Ammon's horn (tissue), 1 donor: Measurements from ENCODE around the gene HOXC4.
A peak's percentile ranks its signal among the peaks of the same experiment; 100 is the strongest.
"Not testable (repeated sequence)": the region's sequence is repeated elsewhere in the genome, so short reads cannot be mapped to it uniquely, and the experiment has no call there.

Experiments used
- DNase-seq: peaks from one replicate; pipeline ENCODE4 v3.0.0-alpha.2; 2016; ENCODE audit warnings: low spot score

The HOXC4 gene

DNA sequence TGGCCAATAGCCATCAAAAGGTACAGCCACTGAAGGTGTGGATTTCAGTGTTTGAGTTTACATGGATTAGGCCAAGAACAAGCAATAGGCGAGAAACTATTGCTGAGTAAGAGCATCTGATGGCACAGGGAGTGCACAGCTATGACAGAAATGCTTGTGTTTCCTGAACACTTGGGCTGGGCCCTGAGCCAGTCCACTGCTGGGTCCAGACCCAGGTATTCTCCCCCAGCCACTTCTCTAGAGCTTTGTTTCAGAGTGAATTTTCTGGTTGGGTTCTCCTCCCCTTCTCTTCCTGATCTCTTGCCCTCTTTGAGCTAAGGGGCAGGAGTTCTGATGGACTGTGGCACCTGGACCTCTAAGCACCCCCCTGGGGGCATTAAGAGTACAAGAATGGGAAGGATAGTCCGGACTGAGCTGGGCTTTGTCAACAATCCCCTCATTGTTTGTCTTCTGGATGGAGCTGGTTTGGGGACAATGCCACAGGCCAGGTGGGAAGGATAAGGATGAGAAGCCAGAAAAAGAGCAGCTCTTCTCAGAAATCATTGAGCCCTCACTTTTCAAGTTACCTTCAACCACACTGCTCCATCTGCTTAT, 12.4 kb upstream of the HOXC4 start:
- DNase-seq = no peak

DNA sequence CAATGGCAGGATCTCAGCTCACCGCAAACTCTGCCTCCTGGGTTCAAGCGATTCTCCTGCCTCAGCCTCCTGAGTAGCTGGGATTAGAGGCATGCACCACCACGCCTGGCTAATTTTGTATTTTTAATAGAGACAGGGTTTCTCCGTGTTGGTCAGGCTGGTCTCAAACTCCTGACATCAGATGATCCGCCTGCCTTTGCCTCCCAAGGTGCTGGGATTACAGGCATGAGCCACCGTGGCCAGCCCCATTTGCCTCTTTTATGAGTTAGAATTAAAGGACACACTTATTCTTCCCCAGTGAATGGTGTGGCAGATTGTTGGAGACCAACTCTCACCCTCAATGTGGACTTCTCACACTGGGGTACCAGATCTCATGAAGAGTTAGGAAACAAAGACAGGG, 11.6 kb upstream of the HOXC4 start:
- not testable (repeated sequence) for DNase-seq

- no peak for DNase-seq
Observed at GRCh38 chr12:54042970-54043853, 10.4 kb upstream of the HOXC4 start.

- no peak for DNase-seq
Observed at GRCh38 chr12:54044425-54045103, 9.1 kb upstream of the HOXC4 start.

GRCh38 chr12:54045401-54045800, 8.2 kb upstream of the HOXC4 start:
- no peak for DNase-seq

- no peak for DNase-seq
Observed at GRCh38 chr12:54045868-54046521, 7.6 kb upstream of the HOXC4 start.

DNA sequence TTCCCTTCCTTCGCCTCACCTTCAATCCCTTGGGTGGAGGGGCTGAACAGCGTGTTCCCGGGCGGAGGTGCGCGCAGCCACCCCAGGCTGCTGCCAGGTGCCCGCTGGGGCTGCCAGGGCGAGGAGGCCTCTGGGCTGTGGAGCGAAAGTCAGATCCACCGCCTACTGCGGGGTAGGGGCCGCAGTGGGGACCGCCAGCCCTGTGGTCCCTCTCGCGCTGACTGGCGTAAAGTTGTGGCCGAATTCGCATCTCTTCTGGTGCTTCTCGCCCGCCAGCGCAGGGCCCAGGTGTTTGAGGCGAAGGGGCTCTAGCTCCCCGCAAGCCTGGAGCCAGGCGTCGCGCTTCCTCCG, 6.9 kb upstream of the HOXC4 start:
- DNase-seq = no peak

DNA sequence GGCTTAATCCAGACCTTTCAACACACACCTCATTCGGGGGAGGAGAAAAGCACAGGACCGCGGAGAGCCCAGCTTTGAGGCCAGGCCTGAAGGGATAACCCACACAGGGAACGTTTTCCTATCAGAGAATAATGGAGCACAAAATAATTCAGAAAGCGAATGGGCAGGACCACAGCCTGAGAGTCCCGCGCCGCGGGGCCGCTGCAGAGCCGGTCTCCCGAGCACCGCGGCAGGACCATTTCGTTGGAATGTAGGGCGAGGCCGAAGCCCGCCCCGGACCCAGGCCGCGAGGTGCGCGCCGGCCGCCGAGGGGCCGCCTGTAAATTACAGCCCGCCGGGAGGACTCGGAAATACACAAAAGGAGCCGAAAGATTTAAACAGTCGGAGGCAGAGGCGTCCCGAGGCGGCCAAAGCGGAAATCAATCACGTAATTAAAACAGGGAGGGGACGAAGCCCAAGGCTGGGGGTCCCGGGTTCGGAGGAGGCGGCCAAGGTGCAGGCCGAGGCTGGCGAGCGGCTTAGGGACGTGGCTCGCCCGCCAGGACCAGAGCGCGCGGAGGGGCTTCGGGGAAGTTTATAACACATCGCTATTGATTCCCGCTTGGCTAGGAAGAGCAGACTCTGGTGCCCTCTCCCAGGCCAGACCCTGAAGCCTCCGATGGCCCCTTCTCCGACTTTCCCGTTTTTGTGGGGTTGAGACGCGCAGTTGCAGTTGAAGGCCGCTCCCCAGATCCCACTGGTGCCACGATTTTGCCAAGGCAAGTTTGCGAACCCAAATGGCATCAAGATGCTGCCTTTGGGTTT, 6.3 kb upstream of the HOXC4 start:
- no peak for DNase-seq

DNA sequence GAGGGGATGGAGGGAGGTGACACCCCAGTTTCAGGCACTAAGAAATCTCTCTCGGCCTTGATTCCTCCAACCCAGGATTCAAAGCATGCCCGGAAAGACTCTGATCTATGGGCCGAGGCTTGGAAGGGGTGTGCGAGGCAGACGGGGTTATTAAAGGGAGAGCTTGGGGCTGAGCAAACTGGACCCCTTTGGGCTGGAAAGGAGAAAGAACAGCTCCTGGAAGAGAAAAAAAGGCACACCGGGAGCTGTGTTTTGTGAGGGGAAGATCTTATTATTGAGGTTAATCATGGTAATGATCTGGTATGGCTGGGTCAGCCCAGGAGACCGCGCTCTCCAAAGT, 5.7 kb upstream of the HOXC4 start:
- no peak for DNase-seq

DNA sequence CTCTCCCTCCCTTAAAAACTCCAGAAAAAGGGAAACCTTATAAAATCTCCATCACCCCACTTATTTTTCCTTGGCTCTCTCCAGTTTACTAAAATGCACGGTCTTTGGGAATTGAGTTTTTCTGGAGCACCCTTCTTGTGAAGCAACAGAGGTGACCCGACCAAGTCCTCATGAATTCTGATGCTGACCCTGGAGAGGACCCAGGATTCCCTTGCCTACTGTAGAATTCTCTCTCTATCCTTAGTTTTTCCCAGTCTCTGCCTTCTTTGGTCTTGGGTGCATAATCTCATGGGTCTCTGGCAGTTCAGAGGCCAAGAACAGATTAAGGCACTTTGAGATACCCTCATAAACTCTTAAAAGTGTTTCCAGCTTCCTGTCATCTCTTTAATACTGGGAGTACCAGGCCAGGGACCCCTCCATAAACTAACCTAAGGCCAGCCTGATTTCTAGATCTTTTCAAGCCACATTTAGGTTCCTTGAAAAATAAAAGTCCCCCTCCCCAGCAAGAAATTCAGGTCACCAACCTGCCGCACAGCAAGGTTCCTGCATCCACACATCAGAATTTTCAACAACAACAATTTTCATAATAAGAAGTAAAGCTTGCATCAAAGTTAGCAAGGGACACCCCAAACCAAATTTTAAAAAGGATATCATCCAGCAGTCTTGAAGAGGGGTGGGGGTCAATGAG, 5.1 kb upstream of the HOXC4 start:
- no peak for DNase-seq

DNA sequence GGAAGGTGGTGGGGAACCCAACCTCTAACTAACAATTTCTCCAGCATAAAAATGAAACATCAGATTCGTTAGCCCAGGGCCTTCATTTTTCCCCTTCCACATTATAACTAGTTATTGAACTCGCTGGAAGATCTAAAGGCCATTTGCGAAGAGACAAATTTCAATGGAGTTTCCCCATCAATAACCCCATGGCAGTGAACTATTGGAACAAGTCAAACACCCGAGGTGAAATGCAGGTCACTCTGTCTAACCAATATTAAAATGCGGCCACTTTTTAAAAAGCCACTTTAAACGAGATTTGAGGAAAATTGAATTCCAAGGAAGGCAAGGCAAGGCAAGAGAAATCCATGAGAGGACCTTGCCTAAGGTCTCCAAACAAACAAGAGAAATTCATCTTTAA, 4.5 kb upstream of the HOXC4 start:
- DNase-seq = no peak

DNA sequence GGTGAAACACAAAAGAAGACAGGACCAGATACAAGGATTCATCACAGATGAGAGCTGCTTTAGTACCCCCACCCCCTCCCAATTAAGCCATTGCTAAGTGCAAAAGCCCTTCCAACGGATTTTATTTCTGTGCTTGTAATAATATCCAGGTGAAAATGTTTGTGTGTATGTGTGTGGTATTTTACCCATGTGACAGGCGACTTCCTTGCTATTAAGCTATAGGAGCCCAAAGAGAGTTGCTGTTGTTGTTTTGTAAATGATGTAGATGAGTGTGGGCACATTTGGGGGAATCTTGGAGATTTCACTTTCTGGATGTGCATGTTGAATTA, 3.2 kb upstream of the HOXC4 start:
- no peak for DNase-seq

DNA sequence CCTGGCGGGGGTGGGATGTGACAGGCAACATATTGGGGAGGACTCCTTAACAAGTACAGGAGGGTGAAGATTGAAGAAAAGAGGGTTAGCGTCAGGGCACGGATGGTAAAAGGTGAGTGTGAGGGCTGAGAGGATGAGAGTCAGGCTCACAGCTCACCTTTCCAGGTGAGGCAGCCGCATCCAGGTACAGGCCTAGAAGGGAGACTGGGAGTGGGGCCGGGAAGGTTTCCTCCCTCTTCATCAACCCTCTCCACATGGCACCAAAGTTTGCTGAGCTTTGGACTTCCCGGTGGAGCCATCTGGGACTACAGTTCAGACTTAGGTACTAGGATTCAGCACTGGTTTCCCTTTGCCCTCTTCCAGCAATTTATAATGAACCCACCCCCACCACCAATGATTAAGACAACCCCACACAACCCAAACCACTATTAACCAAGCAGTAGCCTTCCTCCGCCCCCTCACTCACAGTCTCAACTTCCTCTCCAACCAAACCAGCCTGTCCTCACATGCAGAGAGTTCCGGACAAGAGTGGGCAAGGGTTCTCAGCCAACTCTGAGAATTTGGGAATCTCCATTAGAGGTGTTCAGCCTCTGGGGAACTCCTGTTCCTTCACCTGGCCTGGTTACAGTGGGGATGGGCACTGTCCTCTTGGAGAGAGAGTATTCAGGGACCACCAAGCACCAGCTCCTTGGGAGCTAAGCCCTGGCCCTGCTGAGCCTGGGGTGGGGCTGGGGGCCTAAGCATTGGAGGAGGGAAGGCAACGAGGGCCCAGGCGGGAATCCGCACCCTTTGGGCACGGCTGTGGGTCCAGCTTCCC, 2.4 kb upstream of the HOXC4 start:
- no peak for DNase-seq

DNA sequence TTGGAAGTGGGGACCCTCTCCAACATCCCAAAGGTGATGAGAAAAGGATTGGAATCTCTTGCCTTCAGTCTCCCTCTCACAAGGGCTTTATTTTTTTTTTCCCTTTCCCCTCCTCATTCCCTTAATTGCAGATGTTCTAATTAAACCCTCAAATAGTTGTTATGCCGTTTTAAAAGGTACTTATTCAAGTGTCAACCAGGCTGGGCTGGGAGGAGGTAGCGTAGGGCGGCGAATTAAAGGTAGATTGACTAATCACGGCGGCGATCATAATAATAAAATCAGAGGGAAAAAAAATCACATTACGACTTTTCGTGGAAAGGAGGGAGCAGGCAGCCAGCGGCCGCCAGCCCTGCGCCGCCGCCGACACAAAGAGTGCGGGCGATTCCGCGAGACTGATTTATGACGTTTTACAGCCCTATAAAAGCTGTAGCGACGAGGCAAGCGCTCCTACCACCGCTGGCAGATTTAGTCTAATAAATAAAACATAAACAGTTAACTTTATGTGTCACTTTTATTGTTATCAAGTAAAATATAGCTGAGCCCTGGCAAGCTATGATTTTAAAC, 1.7 kb upstream of the HOXC4 start:
- no peak for DNase-seq

- DNase-seq = no peak
Observed at GRCh38 chr12:54052438-54053002, 1.1 kb upstream of the HOXC4 start.

- peak; percentile 40 for DNase-seq
Observed at GRCh38 chr12:54053003-54053750, 458 bp upstream of the HOXC4 start.

- DNase-seq = no peak
Observed at GRCh38 chr12:54054742-54055194, 1.1 kb downstream of the HOXC4 start.

DNA sequence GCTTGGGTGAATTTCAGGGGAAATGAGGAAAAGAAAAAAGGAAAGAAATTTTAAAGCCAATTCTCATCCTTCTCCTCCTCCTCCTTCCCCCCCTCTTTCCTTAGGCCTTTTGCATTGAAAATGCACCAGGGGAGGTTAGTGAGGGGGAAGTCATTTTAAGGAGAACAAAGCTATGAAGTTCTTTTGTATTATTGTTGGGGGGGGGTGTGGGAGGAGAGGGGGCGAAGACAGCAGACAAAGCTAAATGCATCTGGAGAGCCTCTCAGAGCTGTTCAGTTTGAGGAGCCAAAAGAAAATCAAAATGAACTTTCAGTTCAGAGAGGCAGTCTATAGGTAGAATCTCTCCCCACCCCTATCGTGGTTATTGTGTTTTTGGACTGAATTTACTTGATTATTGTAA, 1.9 kb downstream of the HOXC4 start:
- DNase-seq = no peak

DNA sequence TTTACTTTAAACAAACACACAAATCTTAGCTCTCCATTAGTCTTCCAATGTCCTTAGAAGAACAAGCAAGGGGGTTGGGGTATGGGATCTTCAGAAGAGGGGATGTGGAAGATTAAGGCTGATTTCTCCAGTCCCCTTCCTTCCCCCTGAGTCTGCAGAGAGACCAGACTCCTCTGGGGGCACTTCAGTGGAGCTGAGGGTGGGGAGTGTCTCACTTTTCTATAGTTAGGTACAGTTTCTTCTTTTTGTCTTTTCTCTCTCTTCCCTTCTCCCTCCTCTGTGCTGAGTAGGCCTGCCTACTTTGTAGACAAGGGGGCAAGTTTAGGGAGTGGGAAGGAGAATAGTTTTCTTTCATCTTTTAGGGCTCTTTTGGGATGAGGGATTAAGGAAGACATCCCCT, 2.5 kb downstream of the HOXC4 start:
- DNase-seq = no peak
